Hematopoietic multipotent progenitor cell treated with erythropoietin and hydrocortisone succinate and interleukin-3 and kit ligand, for 17 days (in vitro differentiated cells): ENCODE data around the gene SND1.
"Not testable (repeated sequence)": the region's sequence is repeated elsewhere in the genome, so short reads cannot be mapped to it uniquely, and the experiment has no call there.

ENCODE experiments used
- DNase-seq: peaks from one replicate; pipeline ENCODE4 v3.0.0-alpha.2; 2015; ENCODE audit warnings: low spot score

Gene SND1

DNA sequence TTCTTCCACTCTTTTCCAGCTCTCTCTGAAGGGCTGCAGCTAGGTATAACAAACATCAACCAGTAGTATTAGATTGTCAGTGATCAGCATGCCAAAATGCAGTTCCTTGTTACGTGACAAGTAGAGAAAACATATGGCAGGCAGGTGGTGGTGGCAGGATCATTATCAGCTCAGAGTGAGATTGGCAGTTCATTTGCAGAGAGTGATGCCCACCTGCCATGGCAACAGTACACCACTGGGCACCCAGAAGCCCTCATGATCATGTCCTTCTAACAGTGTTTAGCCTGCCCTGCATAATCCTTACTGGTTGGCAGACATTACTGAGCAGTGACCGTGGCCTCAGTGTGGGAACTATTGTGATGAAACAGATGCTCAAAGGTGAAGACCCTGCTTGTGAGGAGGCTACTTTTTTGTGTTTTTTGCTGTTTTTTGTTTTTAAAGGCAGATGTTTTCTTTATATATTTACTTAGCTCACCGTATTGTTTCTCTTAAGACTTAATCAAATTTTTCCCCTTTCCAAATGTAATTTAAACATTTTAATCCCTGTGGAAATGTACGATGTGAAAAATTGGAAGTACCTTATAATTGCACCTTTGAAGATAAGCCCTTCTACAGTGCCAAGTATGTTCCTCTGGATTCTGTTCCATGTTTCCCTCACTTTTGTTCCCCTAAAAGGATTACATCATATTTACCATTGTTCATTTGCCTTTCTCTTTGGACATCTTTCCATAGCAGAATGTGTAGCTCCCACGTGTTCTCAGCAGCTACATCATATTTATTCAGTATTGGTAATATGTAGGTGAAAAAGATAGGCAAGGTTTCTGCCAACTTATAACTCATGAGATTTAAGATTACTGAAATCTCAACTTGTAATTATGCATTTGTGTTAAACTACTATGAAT lies 179.6 kb downstream of the SND1 start:
- no peak for DNase-seq

DNA sequence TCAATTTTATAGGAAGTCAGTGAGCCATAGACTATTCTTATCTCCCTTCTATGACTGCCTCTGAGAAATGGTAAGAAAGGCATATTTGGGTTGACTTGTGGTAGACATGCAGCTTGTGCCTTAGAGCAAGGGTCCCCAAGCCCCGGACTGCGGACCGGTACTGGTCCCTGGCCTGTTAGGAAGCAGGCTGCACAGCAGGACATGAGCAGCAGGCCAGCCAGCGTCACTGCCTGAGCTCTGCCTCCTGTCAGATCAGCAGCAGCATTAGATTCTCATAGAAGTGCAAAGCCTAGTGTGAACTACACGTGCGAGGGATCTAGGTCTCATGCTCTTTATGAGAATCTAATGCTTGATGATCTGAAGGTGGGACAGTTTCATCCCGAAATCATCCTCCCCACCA lies 180.6 kb downstream of the SND1 start:
- DNase-seq = no peak

GRCh38 chr7:127833641-127834040 lies 181.6 kb downstream of the SND1 start:
- no peak for DNase-seq

DNA sequence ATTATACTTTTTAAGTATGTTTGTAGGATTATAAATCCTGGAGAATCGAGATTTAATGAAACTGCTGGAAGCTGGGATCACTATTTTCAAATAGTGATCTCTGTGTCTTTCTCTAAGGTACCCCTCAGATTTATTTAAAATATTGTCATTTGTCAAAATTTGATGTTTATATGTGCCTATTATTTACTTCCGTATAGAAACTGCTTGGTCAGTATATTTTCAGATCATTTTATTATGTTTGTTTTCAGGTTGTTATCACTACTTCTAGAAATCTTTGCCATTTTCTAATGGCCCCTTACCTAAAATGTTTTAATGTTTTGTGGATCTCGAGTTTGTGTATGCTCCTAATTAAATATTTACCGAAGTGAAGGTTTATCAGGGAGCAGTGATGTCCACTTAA lies 183.7 kb downstream of the SND1 start:
- no peak for DNase-seq

DNA sequence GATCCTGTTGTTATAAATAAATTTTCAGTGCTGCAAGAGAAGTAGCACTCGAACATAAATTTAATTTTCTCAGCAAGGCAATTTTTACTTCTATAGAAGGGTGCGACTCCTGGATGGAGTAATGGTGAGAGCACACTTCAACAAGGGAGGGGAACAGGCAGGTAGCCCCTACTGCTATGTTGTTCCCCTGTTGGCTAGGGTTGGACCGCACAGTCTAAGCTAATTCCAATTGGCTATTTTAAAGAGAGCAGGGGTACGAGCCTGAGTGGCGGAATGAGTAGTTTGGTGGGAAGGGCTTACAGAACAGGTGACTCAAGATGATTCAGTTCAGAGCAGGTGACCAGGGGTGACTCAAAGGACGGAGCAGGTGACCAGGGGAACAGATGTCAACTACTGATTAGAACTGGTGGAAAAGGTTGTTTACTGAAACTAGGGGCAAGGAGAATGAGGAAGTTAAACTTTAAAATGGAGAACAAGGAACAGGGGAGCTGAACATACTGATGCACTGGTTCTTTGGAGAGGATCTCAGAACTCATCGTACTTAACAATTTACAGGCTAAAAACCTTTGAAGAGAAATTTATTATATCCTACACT lies 185.9 kb downstream of the SND1 start:
- DNase-seq = not testable (repeated sequence)

DNA sequence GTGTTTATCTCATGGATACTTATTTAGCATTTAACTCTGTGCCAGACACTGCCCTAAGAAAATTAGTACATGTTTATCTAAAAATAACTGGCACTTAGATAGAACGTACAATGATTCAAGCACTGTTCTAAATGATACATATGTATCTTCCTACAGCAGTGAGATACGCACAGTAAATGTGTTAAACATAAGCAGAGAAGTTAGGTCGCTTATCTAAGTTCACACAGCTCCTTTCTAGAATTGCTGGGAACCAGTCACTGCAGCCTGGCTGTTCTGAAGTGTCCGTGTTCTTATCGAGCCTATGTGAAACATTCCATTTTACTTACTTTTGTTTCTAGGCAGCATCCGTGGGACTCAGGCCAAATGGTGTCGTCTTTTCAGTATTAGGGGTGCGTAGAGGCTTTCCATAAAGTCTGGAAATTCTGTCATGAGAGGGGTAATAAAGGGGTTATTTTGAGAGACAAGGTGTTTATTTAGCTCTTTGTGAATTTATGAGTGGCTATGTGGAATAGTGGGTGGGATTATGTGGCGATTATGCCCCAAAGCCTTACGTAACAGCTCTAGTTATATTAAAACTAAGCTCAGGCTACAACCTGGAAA lies 186.9 kb downstream of the SND1 start:
- peak; percentile 7 for DNase-seq

GRCh38 chr7:127840226-127840951 lies 188.4 kb downstream of the SND1 start:
- no peak for DNase-seq

GRCh38 chr7:127844165-127844564 lies 192.2 kb downstream of the SND1 start:
- DNase-seq = no peak

DNA sequence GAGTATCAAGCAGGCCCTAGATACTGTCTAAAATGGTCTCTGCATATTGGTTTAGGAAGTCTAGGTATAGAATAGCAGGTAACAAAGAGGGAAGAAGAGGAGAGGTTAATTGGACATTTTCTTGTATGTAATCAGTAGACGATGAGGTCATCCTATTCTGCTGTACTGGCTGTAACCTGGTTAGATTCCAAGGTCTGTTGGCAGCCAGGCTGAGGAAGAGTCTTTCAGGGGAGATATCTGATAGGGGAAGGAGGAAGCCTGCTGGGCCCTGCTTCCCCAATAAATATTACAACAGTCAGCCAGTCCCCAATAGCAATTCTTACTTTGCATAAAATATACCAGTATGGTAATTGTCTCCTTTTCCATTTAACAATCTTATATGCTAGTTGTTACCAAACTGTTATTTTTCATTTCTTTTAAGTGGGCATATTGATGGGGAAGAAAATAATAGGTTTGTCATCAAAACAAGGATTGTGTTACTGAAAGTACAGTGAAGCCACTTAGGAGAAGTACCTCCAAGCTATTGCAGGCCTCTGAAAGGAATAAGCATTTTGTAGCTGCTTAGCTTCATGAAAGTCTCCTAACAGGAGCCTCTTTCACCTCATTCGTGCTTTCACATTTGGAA lies 192.8 kb downstream of the SND1 start:
- DNase-seq = no peak

- no peak for DNase-seq
Measured at GRCh38 chr7:127845522-127846214, 193.7 kb downstream of the SND1 start.

DNA sequence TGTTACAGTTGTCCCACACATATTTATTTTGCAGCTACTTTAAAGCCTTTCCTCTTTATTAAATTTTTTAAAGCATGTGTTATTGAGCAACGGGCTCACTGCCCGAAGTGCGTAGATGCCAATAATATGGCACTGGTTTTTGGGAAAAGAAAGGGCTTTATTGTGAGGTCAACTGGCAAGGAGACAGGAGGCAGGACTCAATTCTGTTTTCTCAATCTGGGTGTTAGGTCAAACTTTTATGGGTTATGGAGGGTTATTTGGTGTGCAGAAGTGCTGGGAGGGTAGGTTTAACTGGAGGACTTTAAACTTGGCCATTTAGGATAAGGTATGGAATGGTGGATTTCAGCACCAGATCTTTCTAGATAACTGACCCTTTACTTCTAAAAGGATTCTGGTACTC lies 195.6 kb downstream of the SND1 start:
- DNase-seq = no peak

- no peak for DNase-seq
Measured at GRCh38 chr7:127848241-127848640, 196.2 kb downstream of the SND1 start.

DNA sequence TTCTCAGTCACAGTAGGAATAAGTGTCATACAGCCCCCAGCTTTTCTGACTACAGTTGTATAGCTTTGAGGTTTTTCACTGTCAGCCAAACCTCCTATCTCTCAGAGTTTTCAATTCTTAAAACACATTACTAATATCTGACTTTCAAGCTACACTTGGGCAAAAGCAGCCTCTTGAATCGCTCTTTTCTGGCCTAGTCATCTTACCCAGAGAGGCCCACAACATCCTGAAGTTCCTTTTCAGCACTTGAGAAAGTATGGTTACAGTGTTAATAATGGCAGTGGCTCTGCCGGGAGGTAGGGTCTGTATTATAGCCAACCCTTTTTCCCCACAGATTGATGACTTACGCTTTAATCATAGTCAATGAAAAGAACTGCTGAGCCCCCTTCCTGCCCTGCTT lies 198.2 kb downstream of the SND1 start:
- no peak for DNase-seq

DNA sequence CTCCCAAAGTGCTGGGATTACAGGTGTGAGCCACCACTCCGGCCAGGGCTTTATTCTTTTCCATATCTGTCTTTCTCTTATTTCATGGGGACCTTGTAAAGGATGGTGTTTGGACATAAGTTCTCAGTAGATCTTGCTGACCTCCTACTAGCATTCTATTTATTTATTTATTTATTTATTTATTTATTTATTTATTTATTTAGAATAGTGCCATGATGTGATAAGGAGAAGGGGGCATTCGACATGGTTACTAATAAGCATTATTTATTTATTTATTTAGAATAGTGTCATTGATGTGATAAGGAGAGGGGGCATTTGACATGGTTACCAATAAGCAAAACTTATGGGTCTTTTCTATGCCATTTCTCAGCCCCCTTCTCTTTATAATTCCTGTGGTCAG lies 202.4 kb downstream of the SND1 start:
- no peak for DNase-seq

GRCh38 chr7:127857464-127857841 lies 205.5 kb downstream of the SND1 start:
- DNase-seq = no peak

DNA sequence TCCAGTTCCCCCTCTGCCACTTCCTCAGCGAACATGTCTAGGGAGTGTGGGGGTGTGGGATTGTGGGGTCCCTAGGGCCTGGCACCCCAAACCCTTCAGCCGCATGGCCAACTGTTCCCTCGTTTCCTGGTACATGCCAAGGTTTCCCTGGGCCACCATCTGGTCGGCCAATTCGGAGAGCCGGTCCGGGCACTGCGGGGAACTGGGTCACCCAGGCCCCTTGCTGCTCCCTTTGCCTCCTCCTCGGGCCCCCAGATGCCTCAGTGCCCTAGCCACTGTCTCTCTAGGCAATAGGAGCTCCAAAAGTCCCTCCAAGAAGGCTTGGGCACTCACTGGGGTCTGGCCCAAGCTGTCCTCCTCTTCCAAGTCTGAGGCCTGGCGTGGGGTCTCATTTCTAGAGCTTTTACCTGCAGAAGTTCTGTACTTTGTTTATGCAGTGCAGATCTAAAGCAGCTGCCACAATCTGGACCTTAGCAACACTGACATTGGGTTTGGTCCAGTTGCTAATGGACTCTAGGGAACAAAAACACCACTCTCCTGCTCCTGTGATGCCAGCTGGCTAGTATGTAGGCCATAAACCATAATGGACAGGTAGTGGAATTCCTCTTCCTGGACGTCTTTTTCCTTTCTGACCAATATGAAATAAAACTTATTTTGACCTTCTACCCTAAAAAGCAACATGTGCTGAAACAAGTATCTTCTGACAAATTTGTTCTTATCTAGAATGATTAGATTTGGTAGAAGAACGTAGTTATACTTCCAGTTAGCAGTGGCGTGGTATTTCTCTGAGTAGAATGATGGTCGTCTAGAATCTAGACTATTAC lies 206.3 kb downstream of the SND1 start:
- no peak for DNase-seq

- no peak for DNase-seq
Measured at GRCh38 chr7:127858915-127859189, 206.9 kb downstream of the SND1 start.

DNA sequence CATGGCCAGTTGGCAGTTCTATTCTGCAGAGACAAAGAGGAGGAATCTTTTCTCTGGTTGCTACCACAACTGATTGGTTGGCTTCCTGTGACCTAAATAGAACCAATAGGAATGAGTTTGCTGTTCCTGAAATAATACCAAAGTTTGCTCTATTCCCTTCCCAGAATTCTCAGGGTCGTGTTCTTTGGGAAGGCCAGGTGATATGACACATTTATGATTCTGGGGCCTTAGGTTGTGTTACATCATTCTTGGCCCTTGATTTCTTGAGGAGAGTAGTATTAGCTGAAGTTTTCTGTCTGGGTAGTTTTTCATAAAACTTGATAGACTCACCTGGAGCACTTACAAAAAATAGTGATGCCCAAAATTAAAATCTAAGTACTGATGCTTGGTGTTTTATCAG lies 207.3 kb downstream of the SND1 start:
- DNase-seq = no peak

DNA sequence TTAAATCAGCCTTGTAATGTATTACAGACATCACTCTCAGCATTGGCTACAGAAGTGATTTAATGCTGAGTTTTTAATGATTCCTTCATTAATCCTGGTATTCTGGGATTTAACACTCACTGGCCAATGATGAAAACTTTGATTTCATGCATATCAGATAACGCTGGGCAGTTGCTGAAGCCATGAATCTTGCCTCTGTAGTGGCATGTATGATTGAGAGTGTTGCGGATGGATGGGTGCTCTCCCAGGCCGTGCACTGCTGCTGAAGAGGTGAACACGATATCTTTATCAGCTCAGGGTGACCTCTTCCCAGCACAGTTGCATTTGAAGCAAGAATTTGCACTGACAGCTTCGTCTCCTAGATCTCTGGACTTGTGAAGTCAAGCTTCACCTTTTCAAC lies 210.5 kb downstream of the SND1 start:
- no peak for DNase-seq

DNA sequence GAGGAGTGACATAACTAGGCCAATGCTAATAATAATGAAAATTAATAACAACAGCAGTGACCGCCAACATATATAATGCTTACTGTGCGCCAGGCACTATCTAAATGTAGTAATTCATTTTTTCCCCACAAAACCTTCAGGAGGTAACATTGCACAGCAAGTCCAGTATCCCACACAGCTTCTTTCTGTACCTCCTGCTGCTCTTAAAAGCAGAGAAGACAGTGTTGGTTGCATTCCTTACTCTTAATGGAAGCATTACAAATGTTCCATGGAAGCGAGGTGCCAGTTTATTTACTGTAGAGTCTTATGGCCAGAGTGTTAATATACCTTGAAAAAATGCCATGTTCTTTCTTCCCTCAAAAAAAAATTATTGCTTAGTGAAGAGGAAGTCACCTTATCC lies 211.1 kb downstream of the SND1 start:
- no peak for DNase-seq

- no peak for DNase-seq
Measured at GRCh38 chr7:127865466-127865865, 213.5 kb downstream of the SND1 start.
